ENCODE measurements around the gene CDKAL1.

The CDKAL1 gene

GRCh38 chr6:21079468-21080048 lies 545.3 kb downstream of the CDKAL1 start:
- TF ChIP-seq POLR2AphosphoS5 (IDR thresholded peaks at IDR 0.05; ENCODE audit: low read depth) (no peak), REST (IDR thresholded peaks at IDR 0.05; ENCODE audit: insufficient replicate concordance, low read depth) (no peak), GABPA (IDR thresholded peaks at IDR 0.05; ENCODE audit: low read depth) (no peak), CTCF (IDR thresholded peaks at IDR 0.05; ENCODE audit: insufficient read depth, low read length) (no peak), SPI1 (IDR thresholded peaks at IDR 0.05; ENCODE audit: borderline replicate concordance, low read depth) (no peak)
- no peak for DNase-seq (ENCODE audit: low read depth in 1 of 2, low spot score in 1 of 2)
- Histone ChIP-seq H3K27me3 (ENCODE audit: insufficient read depth, poor library complexity, severe bottlenecking) (no peaks in the 10 kb centered on the region), H3K27ac (replicated peaks) (no peak overlapping the region), H3K4me3 (replicated peaks; ENCODE audit: insufficient read depth, low read length) (no peak overlapping the region)

GRCh38 chr6:21080221-21080620 lies 546.0 kb downstream of the CDKAL1 start:
- no peak for DNase-seq (ENCODE audit: low read depth in 1 of 2, low spot score in 1 of 2)
- no peak overlapping the region for H3K4me3 ChIP-seq (replicated peaks; ENCODE audit: insufficient read depth, low read length)
- no peak overlapping the region for H3K27ac ChIP-seq (replicated peaks)
- TF ChIP-seq GABPA (IDR thresholded peaks at IDR 0.05; ENCODE audit: low read depth) (no peak), SPI1 (IDR thresholded peaks at IDR 0.05; ENCODE audit: borderline replicate concordance, low read depth) (no peak), REST (IDR thresholded peaks at IDR 0.05; ENCODE audit: insufficient replicate concordance, low read depth) (no peak), CTCF (IDR thresholded peaks at IDR 0.05; ENCODE audit: insufficient read depth, low read length) (no peak), POLR2AphosphoS5 (IDR thresholded peaks at IDR 0.05; ENCODE audit: low read depth) (no peak)
- no peaks in the 10 kb centered on the region for H3K27me3 ChIP-seq (ENCODE audit: insufficient read depth, poor library complexity, severe bottlenecking)

- no peak for DNase-seq (ENCODE audit: low read depth in 1 of 2, low spot score in 1 of 2)
- TF ChIP-seq CTCF (IDR thresholded peaks at IDR 0.05; ENCODE audit: insufficient read depth, low read length) (no peak), REST (IDR thresholded peaks at IDR 0.05; ENCODE audit: insufficient replicate concordance, low read depth) (no peak), GABPA (IDR thresholded peaks at IDR 0.05; ENCODE audit: low read depth) (no peak), POLR2AphosphoS5 (IDR thresholded peaks at IDR 0.05; ENCODE audit: low read depth) (no peak), SPI1 (IDR thresholded peaks at IDR 0.05; ENCODE audit: borderline replicate concordance, low read depth) (no peak)
- Histone ChIP-seq H3K27ac (replicated peaks) (no peak overlapping the region), H3K4me3 (replicated peaks; ENCODE audit: insufficient read depth, low read length) (no peak overlapping the region), H3K27me3 (ENCODE audit: insufficient read depth, poor library complexity, severe bottlenecking) (no peaks in the 10 kb centered on the region)
Observed at GRCh38 chr6:21082091-21082490, 547.8 kb downstream of the CDKAL1 start.
